ENCODE results near the gene RPS21. TPM values are rescaled to one million over a fixed set of nuclear protein-coding genes. Genes with fewer than 3 reads are reported as not detected.

RPS21 gene
- total RNA-seq, 1 experiment from 2014 or later: 2,488 TPM

DNA sequence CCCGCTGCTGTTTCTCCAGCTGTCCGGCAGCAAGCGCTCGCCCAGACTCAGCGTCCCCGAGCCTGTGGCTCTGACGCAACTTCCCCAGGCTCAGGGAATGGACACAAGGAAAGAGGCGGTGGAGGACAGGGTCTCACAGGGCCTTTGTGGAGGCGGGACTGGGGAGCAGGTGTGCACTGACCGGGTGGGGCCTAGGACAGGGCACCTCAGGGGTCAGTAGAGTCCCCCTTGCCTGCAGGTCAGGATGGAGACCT is 39.8 kb upstream of the RPS21 start:
- Histone ChIP-seq H4K20me1 (ENCODE audit: insufficient read depth) (no peaks in the 10 kb centered on the region), H2AFZ (ENCODE audit: low read depth, low read length, poor library complexity, severe bottlenecking) (no peak overlapping the region), H3K27me3 (ENCODE audit: insufficient read depth, low read length) (no peaks in the 10 kb centered on the region), H3K9me3 (ENCODE audit: control insufficient read depth in 1 of 2, insufficient read depth in 1 of 2, low read depth in 1 of 2, low read length in 2 of 2) (no peaks in the 10 kb centered on the region), H3K9ac (ENCODE audit: low read length) (no peak overlapping the region), H3K9me2 (ENCODE audit: insufficient read depth) (no peaks in the 10 kb centered on the region), H3K4me3 (replicated peaks in 1 of 2; ENCODE audit: low read depth in 1 of 2, low read length in 2 of 2) (no peak overlapping the region), H3K4me2 (ENCODE audit: low read length) (no peak overlapping the region), H3K4me1 (ENCODE audit: control insufficient read depth in 1 of 2, insufficient read depth in 2 of 2, low read length in 2 of 2) (peaks cover 20 to 25% of the 10 kb centered on the region in 2 experiments), H3K79me2 (ENCODE audit: insufficient read depth, low read length) (peaks cover under 1% of the 10 kb centered on the region; the same call in 1 of the 2 replicates), H3K36me3 (ENCODE audit: control insufficient read depth in 1 of 2, insufficient read depth in 2 of 2, low read length in 2 of 2) (peaks cover 12 to 38% of the 10 kb centered on the region in 2 experiments; a peak in 3 of 4 replicates), H3K27ac (ENCODE audit: low read depth, low read length) (no peak overlapping the region; the same call in 1 of the 2 replicates)
- DNase-seq (ENCODE audit: low read depth, low spot score) (no peak), ATAC-seq (no peak)
- intact Hi-C loops (cut with micrococcal nuclease): no loop called here
- POLR2A ChIA-PET: no interaction called here
- CTCF ChIA-PET: no interaction called here
- RAD21 ChIA-PET (ENCODE audit: low non-redundant PET in 1 of 2, low total read pairs in 2 of 2, uncharacterized antibody in 2 of 2, unreplicated experiment in 2 of 2): no interaction called here
- TF ChIP-seq EZH2 (IDR thresholded peaks at IDR 0.05) (no peak), FOSL1 (IDR thresholded peaks at IDR 0.05; ENCODE audit: low read depth) (no peak), ZFX (IDR thresholded peaks at IDR 0.05) (no peak), ZNF274 (IDR thresholded peaks at IDR 0.05; ENCODE audit: low read depth, low read length) (no peak), YY1 (IDR thresholded peaks at IDR 0.05; ENCODE audit: extremely low read depth, insufficient replicate concordance, low read depth, low read length) (no peak), SP1 (IDR thresholded peaks at IDR 0.05; ENCODE audit: low read depth) (no peak), POLR2AphosphoS5 (IDR thresholded peaks at IDR 0.05; ENCODE audit: low read depth, low read length) (no peak), POLR2A (IDR thresholded peaks at IDR 0.05; ENCODE audit: borderline replicate concordance, extremely low read depth, insufficient read depth, insufficient read length) (no peak), SIN3A (IDR thresholded peaks at IDR 0.05; ENCODE audit: low read depth) (no peak), EZH2phosphoT487 (IDR thresholded peaks at IDR 0.05; ENCODE audit: borderline replicate concordance) (no peak), CEBPB (IDR thresholded peaks at IDR 0.05; ENCODE audit: low read depth) (no peak), ELF1 (IDR thresholded peaks at IDR 0.05; ENCODE audit: borderline replicate concordance, low read depth) (no peak), EGR1 (IDR thresholded peaks at IDR 0.05; ENCODE audit: low read depth) (no peak), JUND (IDR thresholded peaks at IDR 0.05) (no peak), REST (IDR thresholded peaks at IDR 0.05; ENCODE audit: low read depth) (no peak)
- TF ChIP-seq, protein P1, sequence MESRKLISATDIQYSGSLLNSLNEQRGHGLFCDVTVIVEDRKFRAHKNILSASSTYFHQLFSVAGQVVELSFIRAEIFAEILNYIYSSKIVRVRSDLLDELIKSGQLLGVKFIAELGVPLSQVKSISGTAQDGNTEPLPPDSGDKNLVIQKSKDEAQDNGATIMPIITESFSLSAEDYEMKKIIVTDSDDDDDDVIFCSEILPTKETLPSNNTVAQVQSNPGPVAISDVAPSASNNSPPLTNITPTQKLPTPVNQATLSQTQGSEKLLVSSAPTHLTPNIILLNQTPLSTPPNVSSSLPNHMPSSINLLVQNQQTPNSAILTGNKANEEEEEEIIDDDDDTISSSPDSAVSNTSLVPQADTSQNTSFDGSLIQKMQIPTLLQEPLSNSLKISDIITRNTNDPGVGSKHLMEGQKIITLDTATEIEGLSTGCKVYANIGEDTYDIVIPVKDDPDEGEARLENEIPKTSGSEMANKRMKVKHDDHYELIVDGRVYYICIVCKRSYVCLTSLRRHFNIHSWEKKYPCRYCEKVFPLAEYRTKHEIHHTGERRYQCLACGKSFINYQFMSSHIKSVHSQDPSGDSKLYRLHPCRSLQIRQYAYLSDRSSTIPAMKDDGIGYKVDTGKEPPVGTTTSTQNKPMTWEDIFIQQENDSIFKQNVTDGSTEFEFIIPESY (IDR thresholded peaks at IDR 0.05; ENCODE audit: extremely low read depth, insufficient replicate concordance, low read length): no peak
- BruUV-seq (replicated peaks): no TSS peak

All from HCT116 (cell line).